Uterus (tissue), 2 donors: ENCODE results near the gene ZC3H7B.

Experiments
- CTCF ChIP-seq, 4 experiments: fragments of 200-600 bp in 2 of 4; fragments of 450-650 bp in 2 of 4; sonication (generic) in 2 of 4; IDR thresholded peaks; one replicate each; pipeline ENCODE4 v1.5.1; 2016 to 2019; ENCODE audit warnings: antibody characterized with exemption in 4 of 4, mild to moderate bottlenecking in 2 of 4, moderate library complexity in 1 of 4
- POLR2A ChIP-seq, 2 donors: fragments of 450-650 bp; IDR thresholded peaks; one replicate each; pipeline ENCODE4 v1.6.1; 2016; ENCODE audit warnings: antibody characterized with exemption in 2 of 2, mild to moderate bottlenecking in 1 of 2, moderate library complexity in 1 of 2

GRCh38 chr22:41397143-41397811 is 96.0 kb downstream of the ZC3H7B start:
- TF ChIP-seq CTCF (IDR thresholded peaks at IDR 0.05) = no peak
- TF ChIP-seq POLR2A (IDR thresholded peaks at IDR 0.05) = no peak
